Mucosa of descending colon (tissue), 3 donors: Measurements from ENCODE around the gene CBX6. TPM values are rescaled to one million over a fixed set of nuclear protein-coding genes. Genes with fewer than 3 reads are reported as not detected.

Experiments used
- ATAC-seq: fragments of 200-7000 bp; cut with Tn5 transposase; one replicate; pipeline ENCODE4 v1.9.1; 2020; ENCODE audit warnings: mild to moderate bottlenecking, moderate library complexity
- DNase-seq, 3 donors: peaks; one replicate each; pipeline ENCODE4 v3.0.0-alpha.2; 2020
- H3K36me3 ChIP-seq: fragments of 200-600 bp; one replicate; pipeline ENCODE4 v1.8.0; 2021; ENCODE audit warnings: low read depth, mild to moderate bottlenecking
- H3K4me1 ChIP-seq: fragments of 200-600 bp; one replicate; pipeline ENCODE4 v1.8.0; 2021; ENCODE audit warnings: low read depth, mild to moderate bottlenecking
- H3K4me3 ChIP-seq: fragments of 200-600 bp; one replicate; pipeline ENCODE4 v1.8.0; 2021; ENCODE audit warnings: mild to moderate bottlenecking
- H3K9me3 ChIP-seq: fragments of 200-600 bp; one replicate; pipeline ENCODE4 v1.8.0; 2021; ENCODE audit warnings: mild to moderate bottlenecking
- CTCF ChIP-seq: fragments of 200-600 bp; IDR thresholded peaks from one replicate; pipeline ENCODE4 v1.8.0; 2022; ENCODE audit warnings: antibody characterized with exemption, mild to moderate bottlenecking
- intact Hi-C, 2 donors: fragments of 100-400 bp; cut with DNase I in 1 of 2; cut with micrococcal nuclease in 1 of 2; formaldehyde crosslinking; loops; one replicate each; pipeline versions ENCODE4 v1.11.0 to v1.11.1; 2022; cut with DNase I, micrococcal nuclease
- total RNA-seq, 3 donors: library from RNA; stranded (reverse); fragmentation: NEBNext Ultra II Directional in 2 of 3; extraction: Animal tissue kit (Norgen Biotek cat#: 25700) in 2 of 3; gene quantifications; one replicate each; pipeline versions ENCODE4 v1.2.1 to v1.2.4, GENCODE V29; 2021 to 2023
- donor health status: DM: no; HTN: no; CAD: no; lungs with moderate emphysema.
- donor health status: DM: no; HTN: no; CAD: no.
- donor health status: DM: no; HTN: yes; CAD: no.

The CBX6 gene
- total RNA-seq, 3 donors from 2014 or later: 15.7 to 84.0 (median 23.6) TPM

- H3K9me3 ChIP-seq: no peaks in the 10 kb centered on the region
- intact Hi-C loops: no loop called here
- TF ChIP-seq CTCF: no peak
- H3K4me3 ChIP-seq: no peak overlapping the region
- DNase-seq: no peak
- ATAC-seq: no peak
- H3K4me1 ChIP-seq: peaks cover 4% of the 10 kb centered on the region
- H3K36me3 ChIP-seq: no peaks in the 10 kb centered on the region
Measured at GRCh38 chr22:38841211-38841610, 30.8 kb downstream of the CBX6 start.

- Histone ChIP-seq H3K4me3 (no peak overlapping the region), H3K9me3 (no peaks in the 10 kb centered on the region), H3K4me1 (peaks cover 4% of the 10 kb centered on the region), H3K36me3 (no peaks in the 10 kb centered on the region)
- no peak for TF ChIP-seq CTCF
- DNase-seq (no peak), ATAC-seq (no peak)
- intact Hi-C loops: no loop called here
Measured at GRCh38 chr22:38840129-38840528, 31.9 kb downstream of the CBX6 start.

- Histone ChIP-seq H3K36me3 (no peaks in the 10 kb centered on the region), H3K9me3 (no peaks in the 10 kb centered on the region), H3K4me3 (no peak overlapping the region), H3K4me1 (peaks cover 4% of the 10 kb centered on the region)
- no peak for ATAC-seq
- DNase-seq: no peak
- no peak for TF ChIP-seq CTCF
- intact Hi-C loops: no loop called here
Measured at GRCh38 chr22:38839686-38840085, 32.3 kb downstream of the CBX6 start.

DNA sequence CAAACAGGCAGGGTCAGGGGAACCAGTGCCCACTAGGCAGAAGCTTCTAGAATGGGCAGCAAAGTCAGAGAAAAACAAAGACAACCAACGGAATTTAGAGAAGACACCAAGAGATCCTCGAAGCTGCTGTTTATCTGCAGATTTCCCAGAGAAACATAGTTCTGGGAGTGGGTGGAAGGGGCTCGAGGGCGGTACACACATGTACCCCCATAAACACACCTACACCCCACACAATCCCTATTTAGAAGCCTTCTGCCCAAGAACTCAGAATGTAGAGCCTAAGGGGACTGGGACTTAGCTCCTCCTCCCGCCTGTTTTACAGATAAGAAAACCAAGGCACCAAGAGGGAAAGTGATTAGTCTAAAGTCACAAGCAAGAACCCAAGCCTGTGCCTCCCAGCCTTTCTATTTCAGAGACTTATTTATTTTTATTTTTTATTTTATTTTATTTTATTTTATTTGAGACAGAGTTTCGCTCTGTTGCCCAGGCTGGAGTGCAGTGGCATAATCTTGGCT is 34.5 kb downstream of the CBX6 start:
- TF ChIP-seq CTCF: no peak
- Histone ChIP-seq H3K4me3 (no peak overlapping the region), H3K9me3 (no peaks in the 10 kb centered on the region), H3K4me1 (no peaks in the 10 kb centered on the region), H3K36me3 (no peaks in the 10 kb centered on the region)
- DNase-seq: no peak
- intact Hi-C loops: no loop called here
- ATAC-seq: no peak

DNA sequence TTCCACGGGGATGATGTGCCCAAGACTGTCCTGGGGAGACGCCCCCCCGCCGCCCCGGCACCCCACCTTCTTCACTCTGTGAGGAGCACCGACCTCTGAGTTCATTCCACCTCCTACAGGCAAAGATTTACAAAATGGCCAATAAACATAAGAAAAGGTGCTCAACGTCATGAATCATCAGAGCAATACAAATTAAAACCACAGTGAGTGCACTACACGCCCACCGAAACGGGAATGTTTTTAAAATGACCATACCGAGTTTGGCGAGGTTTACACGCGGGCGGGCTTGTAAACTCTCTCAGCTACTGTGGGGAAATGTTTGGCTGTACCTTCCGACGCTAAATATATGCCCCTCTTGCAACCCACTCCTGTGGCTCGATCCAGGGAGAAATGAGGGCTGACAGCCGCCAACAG is 36.1 kb downstream of the CBX6 start:
- no peaks in the 10 kb centered on the region for H3K4me1 ChIP-seq
- no peak for TF ChIP-seq CTCF
- no peak overlapping the region for H3K4me3 ChIP-seq
- no peaks in the 10 kb centered on the region for H3K36me3 ChIP-seq
- no peak for DNase-seq
- no peak for ATAC-seq
- intact Hi-C loops: no loop called here
- no peaks in the 10 kb centered on the region for H3K9me3 ChIP-seq

DNA sequence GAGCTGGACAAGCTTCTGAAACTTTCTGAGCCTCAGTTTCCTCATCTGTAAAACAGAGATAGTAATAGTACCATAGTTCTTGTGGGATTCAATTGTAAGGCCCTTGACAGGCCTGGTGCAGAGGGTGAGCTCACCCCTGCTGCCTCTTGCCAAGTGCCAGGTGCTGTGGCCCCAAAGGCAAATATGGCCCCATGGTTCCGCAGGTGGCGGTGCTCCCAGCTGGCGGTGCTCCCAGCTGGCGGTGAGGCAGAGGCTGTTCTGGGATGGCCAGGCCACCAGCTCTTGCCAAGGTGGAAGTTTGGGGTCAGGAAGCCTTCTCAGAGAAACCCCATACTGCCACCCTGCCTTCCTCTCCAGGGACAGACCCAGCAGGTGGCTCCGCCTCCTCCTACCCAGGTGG is 37.0 kb downstream of the CBX6 start:
- intact Hi-C loops: no loop called here
- Histone ChIP-seq H3K4me1 (no peaks in the 10 kb centered on the region), H3K4me3 (no peak overlapping the region), H3K36me3 (no peaks in the 10 kb centered on the region), H3K9me3 (no peaks in the 10 kb centered on the region)
- DNase-seq (peak in 1 of 3 donors; percentile 17), ATAC-seq (no peak)
- TF ChIP-seq CTCF: no peak
